Caco-2 (cell line): ENCODE measurements around the gene CEP112. TPM values are rescaled to one million over a fixed set of nuclear protein-coding genes. Genes with fewer than 3 reads are reported as not detected.

Experiments
- BruUV-seq: library from RNA; stranded (reverse); fragments of 400-500 nt; replicated peaks from 2 replicates; lab custom pipeline; 2021; lab: Mats Ljungman, UMichigan
- CTCF ChIA-PET: fragments of 300-600 bp; sonication (Branson Sonifier 250); formaldehyde crosslinking; loops from one replicate; lab custom pipeline; 2022; ENCODE audit warnings: antibody characterized with exemption; lab: Charles Lee
- POLR2A ChIA-PET: fragments of 300-600 bp; sonication (Branson Sonifier 250); formaldehyde crosslinking; loops from one replicate; lab custom pipeline; 2022; ENCODE audit warnings: antibody characterized with exemption; lab: Charles Lee
- DNase-seq, 2 experiments: peaks; one replicate each; pipeline versions ENCODE4 v3.0.0 to v3.0.0-alpha.2; 2020 to 2022
- H3K27me3 ChIP-seq: replicated peaks from 2 replicates; pipeline ENCODE4 v1.6.0; 2011; ENCODE audit warnings: low read length; ENCODE audit not compliant: control insufficient read depth, insufficient read depth
- H3K36me3 ChIP-seq: 2 replicates; pipeline ENCODE4 v1.5.1; 2011; ENCODE audit warnings: low read length; ENCODE audit not compliant: control insufficient read depth, insufficient read depth
- H3K4me1 ChIP-seq: fragments of 250-450 bp; sonication (Bioruptor Pico); 2 replicates; pipeline ENCODE4 v1.5.1; 2020; ENCODE audit warnings: mild to moderate bottlenecking
- H3K4me3 ChIP-seq: 2 replicates; pipeline ENCODE4 v1.5.1; 2011; ENCODE audit warnings: low read depth, mild to moderate bottlenecking, control low read depth, low read length
- H3K9me3 ChIP-seq: fragments of 250-450 bp; sonication (Bioruptor Pico); 2 replicates; pipeline ENCODE4 v1.5.1; 2020; ENCODE audit warnings: mild to moderate bottlenecking, moderate library complexity
- H3K27ac Mint-ChIP-seq: one replicate; pipeline ENCODE4 v1.8.0; 2022; ENCODE audit warnings: mixed read lengths; ENCODE audit not compliant: unreplicated experiment
- H3K27me3 Mint-ChIP-seq: one replicate; pipeline ENCODE4 v1.8.0; 2022; ENCODE audit warnings: mixed read lengths; ENCODE audit not compliant: insufficient read depth, unreplicated experiment
- H3K36me3 Mint-ChIP-seq: one replicate; pipeline ENCODE4 v1.8.0; 2022; ENCODE audit warnings: mild to moderate bottlenecking, mixed read lengths; ENCODE audit not compliant: insufficient read depth, unreplicated experiment
- H3K4me1 Mint-ChIP-seq: one replicate; pipeline ENCODE4 v1.8.0; 2022; ENCODE audit warnings: low read depth, mixed read lengths; ENCODE audit not compliant: unreplicated experiment
- H3K4me3 Mint-ChIP-seq: one replicate; pipeline ENCODE4 v1.8.0; 2022; ENCODE audit warnings: mild to moderate bottlenecking, moderate library complexity, mixed read lengths; ENCODE audit not compliant: unreplicated experiment
- H3K9me3 Mint-ChIP-seq: one replicate; pipeline ENCODE4 v1.8.0; 2022; ENCODE audit warnings: mixed read lengths; ENCODE audit not compliant: unreplicated experiment
- CTCF ChIP-seq, 2 experiments: fragments of 200-600 bp in 1 of 2; IDR thresholded peaks; 1 replicate in 1 of 2; 2 replicates in 1 of 2; pipeline versions ENCODE4 v1.5.1 to v1.8.0; 2011 to 2022; ENCODE audit warnings: antibody characterized with exemption in 1 of 2, control low read depth in 1 of 2, inconsistent platforms in 1 of 2, low read depth in 1 of 2, low read length in 1 of 2, mild to moderate bottlenecking in 1 of 2, moderate library complexity in 1 of 2; ENCODE audit not compliant: insufficient read depth in 1 of 2, severe bottlenecking in 1 of 2, unreplicated experiment in 1 of 2
- intact Hi-C: fragments of 100-400 bp; cut with micrococcal nuclease; formaldehyde crosslinking; loops from one replicate; pipeline ENCODE4 v1.10.0; 2022; ENCODE audit not compliant: unreplicated experiment
- total RNA-seq: library from RNA; stranded (reverse); gene quantifications from 2 replicates; pipeline ENCODE4 v1.2.3, GENCODE V29; 2022

Gene CEP112
- total RNA-seq, 1 experiment from 2014 or later: 4.7 TPM

- Histone ChIP-seq H3K36me3 (no peaks in the 10 kb centered on the region), H3K9me3 (no peaks in the 10 kb centered on the region), H3K4me1 (no peaks in the 10 kb centered on the region), H3K27me3 (no peaks in the 10 kb centered on the region), H3K4me3 (no peak overlapping the region)
- no TSS peak for BruUV-seq
- DNase-seq: no peak
- no peak for TF ChIP-seq CTCF (IDR thresholded peaks at IDR 0.05; ENCODE audit: insufficient read depth in 1 of 2, low read depth in 1 of 2, low read length in 1 of 2, severe bottlenecking in 1 of 2, unreplicated experiment in 1 of 2)
- intact Hi-C loops: no loop called here
- no peaks in the 10 kb centered on the region for H3K4me1 Mint-ChIP-seq
- no peak overlapping the region for H3K27ac Mint-ChIP-seq
- H3K36me3 Mint-ChIP-seq: no peaks in the 10 kb centered on the region
- no peaks in the 10 kb centered on the region for H3K9me3 Mint-ChIP-seq
- POLR2A ChIA-PET: no interaction called here
- no peaks in the 10 kb centered on the region for H3K27me3 Mint-ChIP-seq
- CTCF ChIA-PET: no interaction called here
- no peak overlapping the region for H3K4me3 Mint-ChIP-seq
Measured at GRCh38 chr17:65896889-65897288, 295.0 kb downstream of the CEP112 start.

- no peaks in the 10 kb centered on the region for H3K9me3 ChIP-seq
- Mint-ChIP-seq H3K36me3 (no peaks in the 10 kb centered on the region), H3K27me3 (no peaks in the 10 kb centered on the region), H3K27ac (no peak overlapping the region), H3K4me1 (no peaks in the 10 kb centered on the region), H3K9me3 (no peaks in the 10 kb centered on the region), H3K4me3 (no peak overlapping the region)
- H3K27me3 ChIP-seq: no peaks in the 10 kb centered on the region
- no peak for DNase-seq
- intact Hi-C loops: no loop called here
- no peaks in the 10 kb centered on the region for H3K4me1 ChIP-seq
- POLR2A ChIA-PET: no interaction called here
- no peak overlapping the region for H3K4me3 ChIP-seq
- BruUV-seq: no TSS peak
- no peak for TF ChIP-seq CTCF (IDR thresholded peaks at IDR 0.05; ENCODE audit: insufficient read depth in 1 of 2, low read depth in 1 of 2, low read length in 1 of 2, severe bottlenecking in 1 of 2, unreplicated experiment in 1 of 2)
- CTCF ChIA-PET: no interaction called here
- no peaks in the 10 kb centered on the region for H3K36me3 ChIP-seq
Measured at GRCh38 chr17:65895969-65896368, 296.0 kb downstream of the CEP112 start.

- Mint-ChIP-seq H3K27ac (no peak overlapping the region), H3K9me3 (no peaks in the 10 kb centered on the region), H3K36me3 (no peaks in the 10 kb centered on the region), H3K4me3 (no peak overlapping the region), H3K27me3 (peaks cover 5% of the 10 kb centered on the region), H3K4me1 (no peaks in the 10 kb centered on the region)
- no peak for TF ChIP-seq CTCF (IDR thresholded peaks at IDR 0.05; ENCODE audit: insufficient read depth in 1 of 2, low read depth in 1 of 2, low read length in 1 of 2, severe bottlenecking in 1 of 2, unreplicated experiment in 1 of 2)
- no peak for DNase-seq
- H3K36me3 ChIP-seq: no peaks in the 10 kb centered on the region
- no peaks in the 10 kb centered on the region for H3K4me1 ChIP-seq
- no peak overlapping the region for H3K4me3 ChIP-seq
- no peaks in the 10 kb centered on the region for H3K9me3 ChIP-seq
- BruUV-seq: no TSS peak
- CTCF ChIA-PET: no interaction called here
- H3K27me3 ChIP-seq: no peaks in the 10 kb centered on the region
- POLR2A ChIA-PET: no interaction called here
- intact Hi-C loops: no loop called here
Measured at GRCh38 chr17:65893692-65894279, 298.1 kb downstream of the CEP112 start.
